ENCODE measurements around the gene PRDM16.

The PRDM16 gene

DNA sequence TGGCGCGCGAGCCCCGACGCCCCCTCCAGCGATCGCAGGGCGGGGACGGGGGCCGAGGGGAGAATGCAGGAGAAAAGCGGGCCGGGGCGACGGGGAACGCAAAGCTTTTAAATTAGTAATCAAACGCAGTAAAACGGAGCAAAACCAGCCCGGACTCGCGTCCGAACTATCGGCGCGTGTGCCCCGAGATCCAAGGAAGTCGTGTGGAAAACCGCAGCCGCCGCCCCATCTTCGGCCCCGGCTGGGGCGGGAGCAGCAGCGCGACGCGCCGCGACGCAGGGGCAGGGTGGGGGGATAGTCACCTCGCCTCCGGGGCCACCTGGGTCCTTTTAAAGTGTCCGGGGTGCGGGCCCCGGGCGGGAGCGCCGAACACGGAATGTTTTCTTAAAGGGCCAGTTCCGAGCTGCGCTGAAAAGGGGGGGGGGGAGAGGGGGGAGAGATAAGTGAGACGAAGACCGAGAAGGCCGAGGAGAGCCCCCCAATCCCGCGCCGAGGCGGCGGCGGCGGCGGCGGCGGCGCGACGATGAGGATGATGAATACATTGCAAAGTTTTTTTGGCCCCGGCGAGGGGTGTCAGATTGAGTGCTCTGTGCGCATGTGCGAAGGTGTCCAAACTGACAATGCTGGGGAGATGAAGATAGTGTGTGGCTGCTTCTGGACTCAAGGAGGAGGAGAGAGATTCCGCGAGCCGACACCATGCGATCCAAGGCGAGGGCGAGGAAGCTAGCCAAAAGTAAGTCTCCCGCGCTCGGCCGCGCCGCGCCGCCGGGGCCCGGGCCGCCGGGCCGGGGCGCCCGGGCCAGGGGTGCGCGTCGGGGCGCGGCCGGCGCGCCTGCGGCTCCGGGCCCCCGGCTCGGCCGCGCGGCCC lies at the start of gene PRDM16:
PRDM16 (plus strand) TSS at position 640 of the 868 bp plus-strand sequence; CDS start at position 697, 57 bp downstream.
- DNase-seq (ENCODE audit: low read depth), result no peak

DNA sequence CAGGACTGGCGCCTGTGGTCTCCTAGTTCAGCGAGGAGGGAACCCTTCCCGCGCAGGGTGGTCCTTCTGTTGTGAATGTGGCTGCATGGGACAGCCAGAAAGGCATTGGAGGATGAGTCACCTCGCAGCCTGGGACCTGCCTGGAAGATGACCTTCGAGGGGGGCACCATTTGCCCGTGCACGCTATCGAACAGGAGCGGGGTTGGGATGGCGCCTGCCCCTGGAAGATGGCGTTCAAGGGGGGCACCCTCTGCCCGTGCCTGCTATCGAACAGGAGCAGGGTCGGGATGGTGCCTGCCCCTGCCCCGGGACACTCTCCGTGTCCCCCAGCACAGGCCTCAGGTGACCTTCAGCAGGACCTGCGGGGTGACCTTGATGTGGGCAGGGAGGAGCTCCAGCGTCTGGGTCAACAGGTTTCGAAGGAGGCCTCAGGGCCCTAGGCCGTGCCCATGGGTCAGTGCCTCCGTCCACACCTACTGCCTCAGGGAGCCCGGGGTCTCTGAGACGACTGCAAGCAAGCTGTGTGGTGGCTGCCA lies 49.4 kb upstream of the PRDM16 start:
- DNase-seq (ENCODE audit: low read depth), result no peak

DNA sequence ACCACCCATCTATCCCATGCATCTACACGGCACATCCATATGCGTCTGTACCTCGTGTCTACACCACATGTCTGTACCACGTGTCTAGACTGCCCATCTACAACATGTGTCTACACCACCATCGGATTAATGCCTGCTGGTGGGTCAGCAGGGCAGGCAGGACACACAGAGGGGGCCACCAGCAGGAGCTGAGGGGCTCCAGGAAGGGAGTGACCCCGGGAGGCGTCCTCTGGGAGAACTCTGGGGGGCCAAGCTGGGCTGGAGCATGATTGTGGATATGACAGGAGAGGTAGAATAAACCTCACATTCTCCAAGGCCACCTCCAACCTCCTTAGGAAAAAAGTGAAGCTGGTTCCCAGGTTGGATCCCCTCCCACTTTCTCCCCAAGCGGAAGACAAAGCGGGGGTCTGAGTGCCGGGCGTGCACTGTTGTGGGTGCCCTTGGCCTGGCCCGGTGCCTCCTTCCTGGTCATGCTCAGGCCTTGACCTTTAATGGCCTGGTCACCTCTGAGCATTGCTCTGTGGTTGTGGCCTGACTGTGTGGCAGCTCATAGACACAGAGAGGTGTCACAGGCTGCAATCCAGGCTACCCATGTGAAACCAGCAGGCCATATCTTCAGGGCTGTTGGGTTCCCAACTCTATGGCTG lies 48.6 kb upstream of the PRDM16 start:
- DNase-seq (ENCODE audit: low read depth), result no peak

DNA sequence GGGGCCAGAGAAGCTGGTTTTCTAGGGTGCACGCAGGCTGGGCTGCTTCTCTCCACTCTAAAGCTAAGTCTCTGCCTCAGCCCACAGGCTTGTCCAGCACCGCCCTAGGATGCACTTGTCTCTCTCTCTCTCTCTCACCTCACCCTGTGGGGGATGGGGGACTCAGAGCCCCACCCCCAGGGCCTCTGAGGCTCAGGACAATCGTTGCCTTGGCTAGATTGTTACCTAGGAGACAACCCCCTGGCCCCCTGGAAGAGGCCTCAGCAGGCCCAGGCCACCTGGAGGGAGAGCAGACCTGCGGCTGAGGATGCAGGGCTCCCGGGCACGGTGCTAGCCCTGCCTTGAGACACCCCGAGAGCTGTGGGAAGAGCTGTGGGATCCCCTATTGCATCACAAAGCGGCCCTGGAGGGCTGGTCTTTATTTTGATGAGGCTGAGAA lies 47.8 kb upstream of the PRDM16 start, which contains the start of gene ACTRT2:
ACTRT2 (plus strand) TSS at position 235 of the 439 bp plus-strand sequence. CDS start 220 bp downstream, outside the sequence.
- no peak for DNase-seq (ENCODE audit: low read depth)

DNA sequence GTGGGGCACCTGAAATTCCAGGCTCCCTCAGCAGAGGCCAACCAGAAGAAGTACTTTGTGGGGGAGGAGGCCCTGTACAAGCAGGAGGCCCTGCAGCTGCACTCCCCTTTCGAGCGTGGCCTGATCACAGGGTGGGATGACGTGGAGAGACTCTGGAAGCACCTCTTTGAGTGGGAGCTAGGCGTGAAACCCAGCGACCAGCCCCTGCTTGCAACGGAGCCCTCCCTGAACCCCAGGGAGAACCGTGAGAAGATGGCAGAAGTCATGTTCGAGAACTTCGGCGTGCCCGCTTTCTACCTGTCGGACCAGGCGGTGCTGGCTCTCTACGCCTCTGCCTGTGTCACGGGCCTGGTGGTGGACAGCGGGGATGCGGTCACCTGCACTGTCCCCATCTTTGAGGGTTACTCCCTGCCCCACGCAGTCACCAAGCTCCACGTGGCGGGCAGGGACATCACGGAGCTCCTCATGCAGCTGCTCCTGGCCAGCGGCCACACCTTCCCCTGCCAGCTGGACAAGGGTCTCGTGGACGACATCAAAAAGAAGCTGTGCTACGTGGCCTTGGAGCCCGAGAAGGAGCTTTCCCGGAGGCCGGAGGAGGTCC lies 47.1 kb upstream of the PRDM16 start:
- DNase-seq (ENCODE audit: low read depth), result no peak

DNA sequence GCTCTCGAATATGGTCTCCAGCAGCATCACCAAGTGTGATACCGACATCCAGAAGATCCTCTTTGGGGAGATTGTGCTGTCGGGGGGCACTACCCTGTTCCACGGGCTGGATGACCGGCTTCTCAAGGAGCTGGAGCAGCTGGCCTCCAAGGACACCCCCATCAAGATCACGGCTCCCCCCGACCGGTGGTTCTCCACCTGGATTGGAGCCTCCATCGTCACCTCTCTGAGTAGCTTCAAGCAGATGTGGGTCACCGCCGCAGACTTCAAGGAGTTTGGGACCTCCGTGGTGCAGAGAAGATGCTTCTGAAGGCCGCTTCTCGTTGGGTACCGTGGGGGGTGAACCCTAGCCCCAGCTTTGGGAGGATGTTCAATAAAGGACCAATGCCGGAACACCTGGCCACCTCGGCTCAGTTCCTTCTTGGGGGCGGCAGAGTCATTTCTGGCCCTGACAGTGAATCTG lies 46.5 kb upstream of the PRDM16 start:
- no peak for DNase-seq (ENCODE audit: low read depth)

DNA sequence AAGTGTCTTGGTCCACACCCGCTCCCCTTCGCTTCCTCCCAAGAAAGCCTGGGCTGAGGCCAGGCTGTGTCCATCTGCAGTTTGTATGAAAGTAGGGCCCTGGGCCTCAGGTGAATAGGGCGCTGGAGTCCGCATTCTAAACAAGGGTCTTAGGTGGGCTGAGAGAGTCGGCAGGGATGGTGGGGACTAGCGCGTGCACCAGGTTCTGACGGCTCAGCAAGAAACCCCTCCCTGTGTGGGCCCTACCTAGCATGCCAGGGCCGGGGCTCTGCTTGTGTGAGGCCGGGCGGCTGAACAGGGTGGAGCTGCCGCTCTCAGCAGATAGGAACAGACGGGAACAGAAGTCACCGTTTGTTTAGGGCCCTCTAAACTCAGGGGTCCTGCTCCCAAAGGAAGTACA lies 46.0 kb upstream of the PRDM16 start:
- no peak for DNase-seq (ENCODE audit: low read depth)

DNA sequence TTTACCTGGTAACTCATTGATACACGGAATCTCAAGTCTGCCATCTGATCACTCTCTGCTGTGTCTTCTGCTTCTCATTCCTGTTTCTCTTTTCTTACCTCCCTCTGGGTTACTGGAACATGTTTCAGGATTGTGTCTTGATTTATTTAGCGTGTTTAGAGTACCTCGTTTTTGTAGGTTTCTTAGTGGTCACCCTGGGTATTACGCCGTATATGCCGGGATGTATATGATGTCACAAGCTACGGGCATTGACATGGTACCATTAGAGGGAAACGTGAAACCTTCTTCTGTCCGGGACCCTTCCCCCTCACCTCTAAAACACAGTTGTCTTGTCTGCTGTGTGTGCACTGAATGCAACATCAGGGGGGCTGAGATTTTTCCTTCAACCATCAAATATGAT lies 45.0 kb upstream of the PRDM16 start:
- DNase-seq (ENCODE audit: low read depth), result no peak

DNA sequence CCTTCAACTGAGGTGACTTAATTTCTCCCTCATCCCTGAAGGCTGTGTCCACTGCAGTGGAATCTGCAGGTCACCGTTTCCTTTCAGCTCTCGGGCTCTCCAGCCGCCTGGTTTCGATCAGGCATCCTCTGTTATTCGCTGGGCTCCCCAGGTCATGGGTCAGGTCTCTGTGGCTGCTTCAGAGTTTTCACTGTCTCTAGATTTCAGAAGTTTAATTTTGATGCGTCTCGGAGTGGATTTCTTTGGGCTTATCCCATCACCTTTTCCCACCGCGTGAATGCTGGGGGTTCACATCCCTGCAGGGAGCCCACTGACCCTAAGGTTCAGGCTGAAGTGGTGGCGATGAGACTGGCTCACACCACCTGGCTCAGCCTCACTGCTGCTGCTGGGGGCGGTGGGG lies 44.4 kb upstream of the PRDM16 start:
- no peak for DNase-seq (ENCODE audit: low read depth)

DNA sequence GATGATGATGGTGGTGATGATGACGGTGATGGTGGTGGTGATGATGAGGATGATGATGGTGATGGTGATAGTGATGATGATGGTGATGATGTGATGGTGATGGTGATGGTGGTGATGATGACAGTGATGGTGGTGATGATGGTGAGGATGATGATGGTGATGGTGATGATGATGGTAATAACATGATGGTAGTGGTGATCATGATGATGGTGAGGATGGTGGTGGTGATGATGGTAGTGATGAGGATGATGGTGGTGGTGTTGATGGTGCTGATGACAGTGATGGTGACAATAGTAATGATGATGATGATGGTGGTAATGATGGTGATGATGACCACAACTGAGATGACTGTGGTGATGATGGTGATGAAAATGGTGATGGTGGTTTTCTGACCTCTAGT lies 42.9 kb upstream of the PRDM16 start:
- DNase-seq (ENCODE audit: low read depth), result no peak

DNA sequence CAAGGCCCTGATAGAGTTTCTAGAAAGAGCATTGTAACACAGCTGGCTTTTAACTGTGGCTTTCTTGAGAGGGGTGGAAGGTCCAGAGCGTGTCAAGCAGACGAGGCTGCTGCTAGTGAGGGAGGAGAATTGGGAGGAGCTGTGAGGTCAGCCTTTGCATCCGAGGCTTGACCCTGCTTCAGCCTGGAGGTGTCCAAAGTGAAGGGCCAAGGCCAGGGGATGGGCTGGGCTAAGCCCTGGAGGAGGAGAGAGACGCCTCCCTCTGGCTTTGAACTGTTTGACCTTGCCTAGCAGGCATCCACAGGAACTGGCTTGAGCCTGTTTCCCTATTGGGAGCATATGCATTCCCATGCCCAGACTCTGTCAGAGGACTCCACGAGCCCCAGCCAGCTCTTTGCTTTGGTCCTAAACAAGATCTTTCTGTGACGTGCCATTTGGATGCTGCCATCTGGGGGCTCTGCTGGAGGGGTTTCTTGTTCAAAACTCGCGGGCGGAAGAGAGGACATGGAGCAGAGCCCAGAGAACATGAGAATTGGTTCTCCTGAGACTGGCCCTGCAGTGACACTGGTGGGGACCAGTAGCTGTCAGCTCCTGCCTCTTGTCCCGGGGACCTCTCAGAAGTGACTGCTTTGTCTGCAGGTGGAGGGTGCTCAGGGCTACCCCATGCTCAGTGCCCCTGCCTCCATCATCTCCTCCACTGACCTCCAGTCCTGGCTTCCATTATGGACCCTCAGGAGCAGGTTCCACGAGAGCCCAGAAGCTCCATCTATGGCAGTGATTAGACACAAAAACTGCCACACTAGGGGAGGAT lies 42.2 kb upstream of the PRDM16 start:
- DNase-seq (ENCODE audit: low read depth), result no peak

DNA sequence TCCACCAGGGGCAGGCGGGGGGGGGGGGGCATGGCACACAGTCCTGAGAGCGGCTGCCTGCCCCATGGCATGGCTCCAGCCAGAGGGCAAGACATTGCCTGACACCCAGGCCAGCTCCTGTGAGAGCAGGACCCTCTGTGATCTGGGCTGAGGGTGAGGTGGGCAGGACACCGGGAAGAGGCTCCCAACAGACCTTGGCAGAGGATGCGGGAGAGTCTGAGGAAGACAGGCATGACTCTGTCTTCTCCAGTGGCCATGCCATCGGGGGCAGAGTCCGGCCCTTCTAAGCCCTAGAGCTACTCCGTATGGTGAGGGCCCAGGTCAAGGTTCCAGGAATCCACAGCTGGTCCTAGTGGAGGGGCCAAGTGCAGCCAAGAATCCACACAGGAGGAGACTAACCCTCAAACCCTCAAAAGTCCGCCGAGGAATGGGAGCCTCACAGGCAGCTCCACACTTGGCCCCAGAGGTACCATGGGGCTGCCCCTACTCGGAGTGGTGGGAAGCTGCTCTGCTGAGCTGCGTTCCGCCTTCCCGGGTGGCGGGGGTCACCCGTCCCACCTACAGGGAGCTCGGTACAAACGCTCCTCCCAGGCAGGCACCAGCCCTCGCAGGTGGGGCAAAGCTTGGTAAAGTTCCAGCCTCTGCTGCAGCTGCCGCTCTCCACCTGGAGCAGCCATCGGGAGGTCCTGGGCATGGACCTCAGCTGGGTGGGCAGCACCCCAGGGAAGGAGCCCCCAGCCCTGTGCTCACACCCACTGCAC lies 41.2 kb upstream of the PRDM16 start:
- no peak for DNase-seq (ENCODE audit: low read depth)

DNA sequence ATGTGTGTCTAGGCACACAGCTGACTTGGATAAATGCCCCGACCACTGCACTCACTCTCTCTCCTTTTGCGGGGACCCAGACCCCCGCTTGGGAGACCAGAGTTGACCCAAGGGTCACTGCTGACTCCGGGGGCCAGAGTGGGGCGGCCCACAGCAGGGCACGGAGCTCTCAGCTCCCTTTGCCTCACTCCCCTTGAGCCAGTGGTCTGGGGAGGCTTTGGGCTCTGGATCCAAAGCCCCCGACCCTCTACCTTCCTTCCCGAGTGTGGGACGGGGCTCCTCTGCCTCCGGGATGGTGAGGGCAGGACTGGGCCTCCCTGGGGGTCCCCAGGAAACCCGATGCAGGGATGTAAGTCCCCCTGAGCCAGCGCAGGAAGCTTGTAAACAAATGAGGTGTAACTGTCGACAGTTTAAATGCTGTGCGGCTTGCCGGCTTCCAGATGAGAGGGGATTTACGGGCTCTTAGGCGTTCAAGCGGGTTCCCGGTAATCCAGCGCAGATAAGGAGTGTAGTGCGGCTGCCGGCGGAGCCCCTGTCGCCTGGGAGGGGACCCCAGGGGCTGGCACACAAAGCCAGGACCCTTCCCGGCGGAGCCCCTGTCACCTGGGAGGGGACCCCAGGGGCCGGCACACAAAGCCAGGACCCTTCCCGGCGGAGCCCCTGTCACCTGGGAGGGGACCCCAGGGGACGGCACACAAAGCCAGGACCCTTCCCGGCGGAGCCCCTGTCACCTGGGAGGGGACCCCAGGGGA lies 40.3 kb upstream of the PRDM16 start:
- DNase-seq (ENCODE audit: low read depth), result no peak

DNA sequence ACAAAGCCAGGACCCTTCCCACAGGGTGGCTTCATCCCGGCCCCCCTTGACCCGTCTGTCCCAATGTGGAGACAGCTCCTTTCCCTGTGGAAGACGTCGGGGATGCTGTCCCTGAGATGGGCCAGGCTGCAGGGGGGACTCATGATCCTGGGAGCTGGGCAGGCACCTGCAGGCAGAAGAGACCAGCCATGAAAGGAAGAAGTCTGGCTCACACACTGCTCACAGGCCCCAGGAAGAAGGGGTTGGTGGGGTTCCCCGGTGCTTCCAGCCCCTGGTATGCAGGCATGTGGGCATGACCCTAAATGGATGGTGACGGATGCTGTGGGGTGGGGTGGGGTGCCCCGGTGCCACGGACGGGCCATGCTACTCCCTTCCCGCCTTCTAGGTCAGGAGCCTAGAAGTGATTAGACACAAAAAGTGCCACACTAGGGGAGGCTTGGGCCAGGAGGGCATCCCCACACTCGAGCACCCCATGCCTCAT lies 39.5 kb upstream of the PRDM16 start:
- DNase-seq (ENCODE audit: low read depth), result no peak

DNA sequence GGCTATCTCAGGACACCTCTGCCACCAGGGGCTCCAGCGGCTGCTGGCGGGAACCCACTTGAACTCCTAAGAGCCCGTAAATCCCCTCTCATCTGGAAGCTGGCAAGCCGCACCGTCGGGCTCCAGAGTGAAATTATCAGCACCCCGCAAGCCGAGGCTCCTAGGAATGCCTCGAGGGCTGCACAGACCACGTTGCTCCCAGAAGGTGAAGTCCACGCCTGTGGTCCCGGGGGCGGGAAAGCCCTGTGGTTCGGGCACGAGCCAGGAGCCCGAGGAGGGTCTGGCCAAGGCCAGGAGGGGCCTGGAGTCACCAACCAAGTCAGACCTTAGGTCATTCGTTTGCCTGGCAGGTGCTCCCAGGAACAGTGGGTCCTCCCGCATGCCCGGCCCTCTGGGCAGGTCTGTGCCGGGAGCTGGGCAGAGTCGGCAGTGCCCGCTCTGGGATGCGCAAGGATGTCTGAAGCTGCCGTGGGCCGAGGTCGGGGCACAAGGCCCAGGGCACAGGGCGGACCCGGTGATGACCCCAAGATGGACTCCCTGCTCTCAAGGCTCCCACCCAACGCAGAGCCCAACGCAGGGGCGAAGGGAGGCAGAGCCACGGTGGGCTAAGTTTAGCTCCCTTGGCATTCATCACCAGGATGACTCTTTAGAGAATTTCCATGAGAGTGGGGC lies 38.9 kb upstream of the PRDM16 start:
- DNase-seq (ENCODE audit: low read depth), result no peak

DNA sequence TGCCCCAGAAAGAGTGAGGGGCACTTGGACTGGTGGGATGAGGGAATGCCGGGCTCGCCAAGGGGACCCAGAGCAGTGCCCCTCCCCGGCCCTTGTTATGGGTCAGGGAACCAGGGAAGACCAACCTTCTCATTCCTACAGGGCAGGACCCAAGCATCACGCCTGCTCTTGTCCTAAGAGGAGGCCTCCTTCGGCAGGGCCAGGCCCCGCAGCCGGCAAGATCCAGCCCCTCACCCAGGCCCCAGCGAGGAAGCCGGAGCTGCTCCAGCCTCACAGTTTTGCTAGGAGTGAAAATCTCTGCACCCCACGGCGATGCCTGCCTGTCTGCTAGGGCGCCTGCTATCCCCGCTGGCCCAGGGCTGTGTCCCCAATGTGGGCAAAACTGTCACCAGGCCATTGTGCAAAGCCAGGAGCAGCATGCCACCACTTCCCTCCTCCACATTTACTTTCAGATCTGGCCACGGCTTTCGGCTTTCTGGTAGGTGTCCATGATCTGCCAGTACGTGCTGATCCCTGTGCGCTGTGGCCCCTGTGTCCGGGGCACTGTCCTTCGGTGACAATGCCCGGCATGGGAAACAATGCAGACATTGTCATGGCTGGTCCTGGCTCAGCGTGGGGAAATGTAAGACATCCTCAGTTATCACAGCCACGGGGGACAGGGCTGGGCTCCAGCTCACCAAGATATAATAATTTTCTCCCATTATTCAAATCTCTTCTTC lies 38.2 kb upstream of the PRDM16 start:
- no peak for DNase-seq (ENCODE audit: low read depth)

DNA sequence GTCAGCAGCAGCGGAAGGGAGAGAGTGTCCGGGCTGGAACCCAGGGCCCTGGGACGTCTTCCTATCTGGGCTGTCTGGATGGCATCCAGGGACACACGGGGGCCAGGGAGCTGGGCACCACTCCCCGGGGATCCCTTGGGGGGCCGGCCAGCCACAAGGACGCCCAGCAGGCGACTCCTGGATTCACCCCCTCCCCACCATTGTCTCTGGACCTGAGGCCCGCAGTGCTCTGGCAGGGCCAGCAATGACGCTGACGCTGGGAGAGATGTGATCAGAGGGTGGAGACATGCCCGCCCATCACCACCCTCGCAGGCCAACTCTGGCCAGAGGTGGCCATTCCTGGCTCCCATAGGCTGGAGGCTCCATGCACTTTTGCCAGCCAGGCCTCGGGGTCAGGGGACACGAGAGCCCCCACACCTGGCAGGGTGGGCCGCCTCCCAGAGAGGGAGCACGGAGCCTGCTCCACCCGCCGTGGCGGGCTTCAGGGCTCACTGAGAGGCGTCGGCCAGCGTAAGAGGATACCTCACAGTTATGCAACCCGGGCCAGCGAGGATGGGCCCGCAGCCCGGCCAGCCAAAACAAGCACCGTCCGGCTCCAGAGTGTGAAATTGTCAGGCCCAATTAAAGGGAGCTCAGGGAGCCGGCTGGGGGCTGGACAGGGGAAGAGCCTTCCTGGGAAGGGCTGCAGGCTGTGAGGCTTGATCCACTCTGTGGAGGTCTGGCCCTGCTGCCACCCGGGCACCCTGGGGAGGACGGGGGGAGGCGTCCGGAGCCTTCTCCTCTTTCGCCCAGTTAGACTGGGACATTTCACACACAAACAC lies 37.4 kb upstream of the PRDM16 start:
- DNase-seq (ENCODE audit: low read depth), result no peak
